HG03354 (cell line): ENCODE measurements around the gene LIMCH1.

Source experiments
- ATAC-seq: cut with Tn5 transposase; IDR thresholded peaks from one replicate; pipeline ENCODE4 v1.9.1; 2021; ENCODE audit warnings: mild to moderate bottlenecking; ENCODE audit not compliant: unreplicated experiment, poor library complexity, severe bottlenecking

The LIMCH1 gene

DNA sequence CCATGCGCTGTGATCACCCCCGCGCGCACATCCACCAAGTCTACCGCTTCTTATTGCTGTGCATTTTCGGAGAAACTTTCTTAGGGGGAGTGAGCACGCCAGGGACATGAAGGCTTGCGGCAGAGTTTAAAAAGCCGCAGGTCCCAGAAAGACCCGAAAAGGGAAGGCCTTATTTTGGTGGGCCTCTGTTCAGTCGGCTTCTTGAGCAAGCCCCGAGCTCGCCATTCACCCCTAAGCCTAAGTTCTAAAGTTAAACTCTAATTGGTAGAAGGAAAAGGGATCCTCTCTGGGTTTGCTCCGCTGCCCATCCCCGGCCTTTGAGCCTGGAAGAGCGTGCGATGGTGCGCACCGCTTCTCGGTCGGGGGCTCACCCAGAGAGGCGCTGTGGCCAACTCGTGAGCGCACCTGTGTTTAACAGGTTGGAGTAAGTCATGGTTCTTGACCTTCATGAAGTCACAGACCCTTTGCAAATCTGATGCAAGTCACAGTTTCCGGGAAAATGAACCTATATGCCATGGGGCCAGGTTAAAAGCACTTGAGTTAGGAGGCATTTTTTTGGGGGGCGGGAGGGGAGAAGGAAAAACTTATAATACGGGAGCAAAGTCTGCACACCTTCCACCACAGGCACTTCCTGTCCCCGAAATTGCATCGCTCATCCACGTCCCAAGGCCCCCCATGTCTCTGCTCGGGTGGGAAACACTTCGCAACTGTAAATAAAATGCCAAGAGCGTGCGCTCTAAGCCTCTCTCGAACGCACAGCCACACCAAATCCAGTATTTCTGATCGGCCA is 208.7 kb downstream of the LIMCH1 start:
- no peak for ATAC-seq

GRCh38 chr4:41747230-41748055 is 209.5 kb downstream of the LIMCH1 start:
- ATAC-seq: no peak

DNA sequence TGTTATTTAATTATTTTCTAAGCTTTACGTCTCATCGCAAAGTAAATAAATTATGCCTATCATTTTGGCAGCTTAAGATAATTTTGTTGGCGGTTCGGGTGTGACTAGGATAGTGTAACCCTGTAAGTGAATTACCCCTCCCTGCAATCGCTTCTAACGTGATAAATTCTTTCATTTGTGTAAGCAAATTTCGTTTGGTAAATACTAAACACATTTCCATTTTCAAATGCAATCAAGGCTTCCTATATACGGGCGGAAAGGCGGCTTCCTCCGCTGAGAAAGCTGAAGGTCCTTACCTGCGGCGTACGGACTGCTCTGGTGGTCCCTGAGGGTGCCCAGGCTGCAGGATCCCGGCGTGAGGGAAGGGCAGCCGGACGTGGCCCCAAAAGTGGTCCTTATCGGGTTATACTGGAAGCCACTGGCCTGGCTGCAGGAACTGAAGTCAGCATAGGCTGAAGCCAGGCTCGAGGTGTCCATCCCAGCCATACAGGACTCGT is 210.2 kb downstream of the LIMCH1 start:
- no peak for ATAC-seq

GRCh38 chr4:41748571-41749475 is 210.9 kb downstream of the LIMCH1 start, which contains the start of gene PHOX2B:
TSS of gene PHOX2B (minus strand) at chr4:41748725. CDS start at chr4:41748610, 115 bp downstream.
- no peak for ATAC-seq

- ATAC-seq: no peak
These were observed 211.7 kb downstream of the LIMCH1 start for GRCh38 chr4:41749631-41750039.
